ENCODE measurements around the gene IQSEC1. TPM values are rescaled to one million over a fixed set of nuclear protein-coding genes. Genes with fewer than 3 reads are reported as not detected.

IQSEC1 gene
- polyA plus RNA-seq, 3 donors: 17.7 to 61.7 (median 30.3) TPM

DNA sequence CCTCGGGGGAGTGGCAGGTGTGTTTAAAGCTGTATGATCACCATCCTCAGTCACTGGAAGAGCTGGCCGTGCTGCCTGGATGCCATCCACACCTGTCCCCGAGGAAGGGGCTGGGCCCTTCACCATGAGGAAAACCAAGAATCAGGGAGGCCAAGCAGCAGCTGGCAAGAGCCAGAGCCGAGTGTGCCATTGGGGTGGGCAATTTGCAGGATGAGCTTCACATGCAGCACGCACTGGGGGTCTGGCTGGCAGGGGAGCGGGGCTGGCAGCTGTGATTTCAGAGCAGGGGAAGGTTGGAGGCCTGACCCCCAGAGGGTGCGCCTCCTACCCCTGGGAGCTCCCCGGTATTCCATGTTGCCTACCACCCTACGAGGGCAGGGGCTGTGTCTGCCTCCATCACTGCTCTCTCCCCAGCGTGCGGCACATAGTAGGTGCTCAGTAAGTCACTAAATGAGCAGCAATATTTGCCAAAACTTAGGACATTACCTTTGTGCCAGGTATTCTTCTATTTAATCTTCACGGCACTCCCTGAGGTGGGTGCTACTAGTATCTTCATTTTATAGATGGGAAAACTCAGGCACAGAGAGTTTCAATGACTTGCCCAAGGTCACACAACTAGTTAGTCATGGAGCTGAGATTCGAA lies 30.3 kb upstream of the IQSEC1 start:
- Histone ChIP-seq H3K4me2 (replicated peaks; ENCODE audit: extremely low read depth, low read length, poor library complexity, severe bottlenecking) (no peak overlapping the region), H4K20me1 (ENCODE audit: insufficient read depth, low read length) (no peaks in the 10 kb centered on the region), H3K27me3 (ENCODE audit: control insufficient read depth in 2 of 2, insufficient read depth in 2 of 2, low read length in 2 of 2) (no peaks in the 10 kb centered on the region), H3K36me3 (replicated peaks in 1 of 2; ENCODE audit: control insufficient read depth in 1 of 2, insufficient read depth in 2 of 2, low read length in 2 of 2) (no peaks in the 10 kb centered on the region), H3K4me3 (replicated peaks in 1 of 3; ENCODE audit: low read depth in 2 of 3, low read length in 3 of 3) (no peak overlapping the region), H3K4me1 (ENCODE audit: control insufficient read depth in 1 of 2, insufficient read depth in 2 of 2, low read length in 2 of 2) (peaks cover 0 to 3% of the 10 kb centered on the region in 2 donors), H2AFZ (ENCODE audit: insufficient read depth, low read depth, low read length, poor library complexity, severe bottlenecking) (no peak overlapping the region), H3K27ac (ENCODE audit: low read depth in 1 of 2, low read length in 2 of 2) (no peak overlapping the region), H3K79me2 (ENCODE audit: insufficient read depth, low read length) (no peaks in the 10 kb centered on the region), H3K9me3 (replicated peaks in 1 of 2; ENCODE audit: control insufficient read depth in 1 of 2, insufficient read depth in 1 of 2, low read length in 2 of 2) (no peaks in the 10 kb centered on the region), H3K9ac (ENCODE audit: insufficient read depth, low read length, poor library complexity, severe bottlenecking) (no peak overlapping the region)
- H3K36me3 Mint-ChIP-seq: no peaks in the 10 kb centered on the region
- peak overlapping the region in 1 of 7 donors; percentile 46 for H3K27ac Mint-ChIP-seq
- peaks cover 8% of the 10 kb centered on the region for H3K4me1 Mint-ChIP-seq
- H3K27me3 Mint-ChIP-seq (ENCODE audit: low read depth in 3 of 3): peaks cover 2 to 8% (median 4%) of the 10 kb centered on the region in 3 donors
- peaks cover 0 to 6% (median 3%) of the 10 kb centered on the region in 7 donors for H3K9me3 Mint-ChIP-seq
- H3K4me3 Mint-ChIP-seq: no peak overlapping the region
- intact Hi-C loops (cut with micrococcal nuclease): no loop called here
- 96% methylated on average over 12 of the region's 13 CpGs for WGBS (ENCODE audit: insufficient coverage)
- DNase-seq: no peak
- TF ChIP-seq, protein P1, sequence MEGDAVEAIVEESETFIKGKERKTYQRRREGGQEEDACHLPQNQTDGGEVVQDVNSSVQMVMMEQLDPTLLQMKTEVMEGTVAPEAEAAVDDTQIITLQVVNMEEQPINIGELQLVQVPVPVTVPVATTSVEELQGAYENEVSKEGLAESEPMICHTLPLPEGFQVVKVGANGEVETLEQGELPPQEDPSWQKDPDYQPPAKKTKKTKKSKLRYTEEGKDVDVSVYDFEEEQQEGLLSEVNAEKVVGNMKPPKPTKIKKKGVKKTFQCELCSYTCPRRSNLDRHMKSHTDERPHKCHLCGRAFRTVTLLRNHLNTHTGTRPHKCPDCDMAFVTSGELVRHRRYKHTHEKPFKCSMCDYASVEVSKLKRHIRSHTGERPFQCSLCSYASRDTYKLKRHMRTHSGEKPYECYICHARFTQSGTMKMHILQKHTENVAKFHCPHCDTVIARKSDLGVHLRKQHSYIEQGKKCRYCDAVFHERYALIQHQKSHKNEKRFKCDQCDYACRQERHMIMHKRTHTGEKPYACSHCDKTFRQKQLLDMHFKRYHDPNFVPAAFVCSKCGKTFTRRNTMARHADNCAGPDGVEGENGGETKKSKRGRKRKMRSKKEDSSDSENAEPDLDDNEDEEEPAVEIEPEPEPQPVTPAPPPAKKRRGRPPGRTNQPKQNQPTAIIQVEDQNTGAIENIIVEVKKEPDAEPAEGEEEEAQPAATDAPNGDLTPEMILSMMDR (IDR thresholded peaks at IDR 0.05): no peak

DNA sequence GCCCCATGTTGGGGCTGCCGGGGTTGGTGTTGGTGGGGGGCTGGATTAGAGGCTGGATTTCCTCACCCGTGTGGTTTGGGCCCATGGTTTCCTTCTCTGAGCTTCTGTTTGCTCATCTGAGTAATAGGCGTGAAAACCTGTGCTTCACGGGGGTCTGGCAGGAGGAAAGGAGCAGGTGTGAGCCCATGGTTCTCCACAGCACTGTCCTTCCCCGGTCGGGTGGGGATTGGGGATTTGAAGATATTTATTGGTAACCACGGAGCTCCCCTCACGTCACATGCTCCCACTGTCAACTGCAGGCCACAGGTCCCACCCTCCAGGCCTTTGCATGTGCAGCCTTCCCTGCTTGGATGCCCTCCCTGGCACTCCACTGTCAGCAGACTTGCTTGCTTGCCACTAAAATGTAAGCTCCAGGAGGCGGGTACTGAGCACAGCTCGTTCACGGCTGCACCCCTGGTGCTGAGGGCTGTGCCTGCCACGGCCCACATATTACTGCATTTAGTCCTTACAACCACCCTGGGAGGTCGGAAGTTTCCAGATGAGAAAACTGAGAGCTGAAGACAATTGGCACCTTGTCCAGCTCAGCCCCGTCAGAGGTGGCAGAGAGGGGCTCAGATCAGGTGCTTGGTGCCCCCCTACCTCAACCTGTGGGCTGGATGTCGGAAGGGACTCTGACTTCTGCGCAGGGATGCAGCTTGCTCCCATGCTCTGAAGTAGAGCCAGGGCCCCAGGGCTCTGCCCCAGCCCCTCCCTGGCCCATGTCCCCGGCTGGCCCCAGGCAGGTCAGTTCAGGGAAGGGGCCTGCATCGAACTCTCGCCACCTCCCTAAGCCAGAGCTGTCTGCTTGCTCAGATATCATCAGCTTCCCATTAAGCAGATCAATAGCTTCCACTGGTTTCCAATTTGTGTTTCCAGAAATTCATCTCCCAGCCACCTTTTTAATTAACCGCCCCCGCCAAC lies 29.4 kb upstream of the IQSEC1 start:
- H3K9me3 Mint-ChIP-seq: peaks cover 0 to 6% (median 3%) of the 10 kb centered on the region in 7 donors
- intact Hi-C loops (cut with micrococcal nuclease): no loop called here
- Histone ChIP-seq H3K27me3 (ENCODE audit: control insufficient read depth in 2 of 2, insufficient read depth in 2 of 2, low read length in 2 of 2) (no peaks in the 10 kb centered on the region), H3K4me1 (ENCODE audit: control insufficient read depth in 1 of 2, insufficient read depth in 2 of 2, low read length in 2 of 2) (peaks cover 0 to 3% of the 10 kb centered on the region in 2 donors), H3K9ac (ENCODE audit: insufficient read depth, low read length, poor library complexity, severe bottlenecking) (no peak overlapping the region), H3K4me2 (replicated peaks; ENCODE audit: extremely low read depth, low read length, poor library complexity, severe bottlenecking) (no peak overlapping the region), H4K20me1 (ENCODE audit: insufficient read depth, low read length) (no peaks in the 10 kb centered on the region), H3K79me2 (ENCODE audit: insufficient read depth, low read length) (no peaks in the 10 kb centered on the region), H3K9me3 (replicated peaks in 1 of 2; ENCODE audit: control insufficient read depth in 1 of 2, insufficient read depth in 1 of 2, low read length in 2 of 2) (no peaks in the 10 kb centered on the region), H3K4me3 (replicated peaks in 1 of 3; ENCODE audit: low read depth in 2 of 3, low read length in 3 of 3) (no peak overlapping the region), H3K36me3 (replicated peaks in 1 of 2; ENCODE audit: control insufficient read depth in 1 of 2, insufficient read depth in 2 of 2, low read length in 2 of 2) (no peaks in the 10 kb centered on the region), H3K27ac (ENCODE audit: low read depth in 1 of 2, low read length in 2 of 2) (no peak overlapping the region), H2AFZ (ENCODE audit: insufficient read depth, low read depth, low read length, poor library complexity, severe bottlenecking) (no peak overlapping the region)
- peak overlapping the region in 2 of 7 donors; percentile 46 to 50 for H3K27ac Mint-ChIP-seq
- 84% methylated on average over 13 of the region's 21 CpGs for WGBS (ENCODE audit: insufficient coverage)
- peaks cover 10% of the 10 kb centered on the region for H3K4me1 Mint-ChIP-seq
- no peaks in the 10 kb centered on the region for H3K36me3 Mint-ChIP-seq
- TF ChIP-seq, protein P1 (IDR thresholded peaks at IDR 0.05): no peak
- DNase-seq: no peak
- H3K27me3 Mint-ChIP-seq (ENCODE audit: low read depth in 3 of 3): peaks cover 2 to 8% (median 4%) of the 10 kb centered on the region in 3 donors
- H3K4me3 Mint-ChIP-seq: no peak overlapping the region
